ENCODE measurements around the gene ZNF232.
"Not testable (repeated sequence)": the region's sequence is repeated elsewhere in the genome, so short reads cannot be mapped to it uniquely, and the experiment has no call there.

DNA sequence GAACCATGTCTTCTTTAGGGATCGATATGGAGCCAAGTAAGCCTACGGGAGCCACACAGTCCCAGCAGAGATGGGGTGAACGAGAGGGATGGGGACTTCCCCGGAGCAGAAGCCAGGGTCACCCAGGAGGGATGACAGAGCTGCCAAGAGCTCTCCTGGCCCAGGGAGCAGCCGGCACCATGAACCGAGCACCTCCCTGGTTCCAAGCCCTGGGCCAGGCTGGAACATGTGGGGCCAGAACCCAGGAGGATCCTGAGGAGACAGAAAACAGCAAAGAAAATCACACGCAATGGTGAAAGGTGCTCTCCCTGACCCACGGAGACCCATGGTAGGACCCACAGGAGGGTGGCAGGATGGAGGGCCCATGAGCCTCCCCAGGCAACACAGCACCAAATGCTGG lies 22.3 kb upstream of the ZNF232 start:
- TF ChIP-seq, protein P1, sequence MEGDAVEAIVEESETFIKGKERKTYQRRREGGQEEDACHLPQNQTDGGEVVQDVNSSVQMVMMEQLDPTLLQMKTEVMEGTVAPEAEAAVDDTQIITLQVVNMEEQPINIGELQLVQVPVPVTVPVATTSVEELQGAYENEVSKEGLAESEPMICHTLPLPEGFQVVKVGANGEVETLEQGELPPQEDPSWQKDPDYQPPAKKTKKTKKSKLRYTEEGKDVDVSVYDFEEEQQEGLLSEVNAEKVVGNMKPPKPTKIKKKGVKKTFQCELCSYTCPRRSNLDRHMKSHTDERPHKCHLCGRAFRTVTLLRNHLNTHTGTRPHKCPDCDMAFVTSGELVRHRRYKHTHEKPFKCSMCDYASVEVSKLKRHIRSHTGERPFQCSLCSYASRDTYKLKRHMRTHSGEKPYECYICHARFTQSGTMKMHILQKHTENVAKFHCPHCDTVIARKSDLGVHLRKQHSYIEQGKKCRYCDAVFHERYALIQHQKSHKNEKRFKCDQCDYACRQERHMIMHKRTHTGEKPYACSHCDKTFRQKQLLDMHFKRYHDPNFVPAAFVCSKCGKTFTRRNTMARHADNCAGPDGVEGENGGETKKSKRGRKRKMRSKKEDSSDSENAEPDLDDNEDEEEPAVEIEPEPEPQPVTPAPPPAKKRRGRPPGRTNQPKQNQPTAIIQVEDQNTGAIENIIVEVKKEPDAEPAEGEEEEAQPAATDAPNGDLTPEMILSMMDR (IDR thresholded peaks at IDR 0.05) = not testable (repeated sequence)
- TF ChIP-seq POLR2AphosphoS5 (IDR thresholded peaks at IDR 0.05) = not testable (repeated sequence)
